ENCODE results near the gene RMND5A.

The RMND5A gene

GRCh38 chr2:86807133-86807467, 87.0 kb downstream of the RMND5A start:
- Histone ChIP-seq H3K36me3 (ENCODE audit: control insufficient read depth in 2 of 2, insufficient read depth in 1 of 2, low read length in 2 of 2) (no peaks in the 10 kb centered on the region), H3K9me3 (ENCODE audit: control insufficient read depth, insufficient read depth, low read depth, low read length) (no peaks in the 10 kb centered on the region), H3K4me1 (ENCODE audit: control insufficient read depth, insufficient read depth, low read length) (peaks cover 4% of the 10 kb centered on the region; the same call in 1 of the 2 replicates), H3K27ac (ENCODE audit: extremely low read depth, low read depth, low read length) (peak overlapping the region; percentile 80; the same call in 1 of the 2 replicates), H3K4me3 (ENCODE audit: low read depth, low read length) (peak overlapping the region; percentile 46)
- ChIA-PET POLR2A (interaction anchor here (1.4 kb wide), 1 partner anchor 366 kb away, joined by 3 read pairs; the partner anchor contains the start of gene KDM3A), CTCF (interaction anchor here (0.6 to 1.3 kb wide), 4 partner anchors 42 to 1293 kb away, joined by 4 to 7 read pairs (median 4); no protein-coding TSS in a partner anchor)
- TF ChIP-seq, protein P1, sequence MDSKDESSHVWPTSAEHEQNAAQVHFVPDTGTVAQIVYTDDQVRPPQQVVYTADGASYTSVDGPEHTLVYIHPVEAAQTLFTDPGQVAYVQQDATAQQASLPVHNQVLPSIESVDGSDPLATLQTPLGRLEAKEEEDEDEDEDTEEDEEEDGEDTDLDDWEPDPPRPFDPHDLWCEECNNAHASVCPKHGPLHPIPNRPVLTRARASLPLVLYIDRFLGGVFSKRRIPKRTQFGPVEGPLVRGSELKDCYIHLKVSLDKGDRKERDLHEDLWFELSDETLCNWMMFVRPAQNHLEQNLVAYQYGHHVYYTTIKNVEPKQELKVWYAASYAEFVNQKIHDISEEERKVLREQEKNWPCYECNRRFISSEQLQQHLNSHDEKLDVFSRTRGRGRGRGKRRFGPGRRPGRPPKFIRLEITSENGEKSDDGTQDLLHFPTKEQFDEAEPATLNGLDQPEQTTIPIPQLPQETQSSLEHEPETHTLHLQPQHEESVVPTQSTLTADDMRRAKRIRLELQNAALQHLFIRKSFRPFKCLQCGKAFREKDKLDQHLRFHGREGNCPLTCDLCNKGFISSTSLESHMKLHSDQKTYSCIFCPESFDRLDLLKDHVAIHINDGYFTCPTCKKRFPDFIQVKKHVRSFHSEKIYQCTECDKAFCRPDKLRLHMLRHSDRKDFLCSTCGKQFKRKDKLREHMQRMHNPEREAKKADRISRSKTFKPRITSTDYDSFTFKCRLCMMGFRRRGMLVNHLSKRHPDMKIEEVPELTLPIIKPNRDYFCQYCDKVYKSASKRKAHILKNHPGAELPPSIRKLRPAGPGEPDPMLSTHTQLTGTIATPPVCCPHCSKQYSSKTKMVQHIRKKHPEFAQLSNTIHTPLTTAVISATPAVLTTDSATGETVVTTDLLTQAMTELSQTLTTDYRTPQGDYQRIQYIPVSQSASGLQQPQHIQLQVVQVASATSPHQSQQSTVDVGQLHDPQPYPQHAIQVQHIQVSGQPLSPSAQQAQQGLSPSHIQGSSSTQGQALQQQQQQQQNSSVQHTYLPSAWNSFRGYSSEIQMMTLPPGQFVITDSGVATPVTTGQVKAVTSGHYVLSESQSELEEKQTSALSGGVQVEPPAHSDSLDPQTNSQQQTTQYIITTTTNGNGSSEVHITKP (tag by site-specific recombination; IDR thresholded peaks at IDR 0.05), result peak; percentile 85
- TF ChIP-seq KLF8 (tag by site-specific recombination; IDR thresholded peaks at IDR 0.05), result no peak

DNA sequence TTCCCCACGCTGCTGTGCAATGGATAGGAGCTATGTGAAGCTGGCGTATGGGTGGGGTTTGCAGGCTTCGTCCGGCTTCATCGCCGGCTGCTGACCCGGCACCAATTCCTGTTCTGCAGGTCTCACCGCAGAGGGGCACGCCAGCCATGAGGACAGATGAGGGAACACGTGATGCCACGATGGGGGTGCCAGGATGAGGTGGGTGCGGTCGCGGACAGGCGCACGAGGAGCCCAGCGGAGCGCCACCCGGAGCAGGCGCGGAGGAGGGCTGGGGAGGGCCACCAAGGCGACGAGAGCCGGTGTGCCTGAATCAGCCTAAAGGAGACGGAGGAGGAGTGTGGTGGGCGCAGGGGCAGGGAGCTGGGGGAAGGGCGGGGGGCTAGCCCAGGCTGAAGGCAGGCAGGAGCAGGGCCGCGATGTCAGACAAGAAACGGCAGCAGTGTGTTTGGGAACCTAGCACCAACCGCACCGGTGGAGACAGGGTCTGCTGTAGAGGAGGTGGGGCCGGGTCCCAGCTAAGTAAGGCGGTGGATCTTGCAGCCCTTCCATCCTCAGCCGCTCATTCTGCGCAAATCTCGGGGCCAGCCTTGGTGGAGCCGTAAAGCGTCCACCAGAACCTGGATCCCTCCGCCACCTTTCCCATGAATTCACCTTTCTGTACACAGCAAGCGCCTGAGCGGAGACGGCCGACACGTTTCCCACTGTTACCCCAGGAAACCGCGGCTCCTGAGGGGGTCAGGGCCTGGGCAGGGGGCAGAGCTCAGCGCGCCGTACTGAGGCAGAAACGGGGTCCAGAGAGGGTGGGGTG, 87.6 kb downstream of the RMND5A start:
- Histone ChIP-seq H3K27ac (ENCODE audit: extremely low read depth, low read depth, low read length) (peak overlapping the region; percentile 80), H3K9me3 (ENCODE audit: control insufficient read depth, insufficient read depth, low read depth, low read length) (no peaks in the 10 kb centered on the region)
- TF ChIP-seq ZBTB1 (tag by site-specific recombination; IDR thresholded peaks at IDR 0.05), result no peak
- TF ChIP-seq, protein P2, sequence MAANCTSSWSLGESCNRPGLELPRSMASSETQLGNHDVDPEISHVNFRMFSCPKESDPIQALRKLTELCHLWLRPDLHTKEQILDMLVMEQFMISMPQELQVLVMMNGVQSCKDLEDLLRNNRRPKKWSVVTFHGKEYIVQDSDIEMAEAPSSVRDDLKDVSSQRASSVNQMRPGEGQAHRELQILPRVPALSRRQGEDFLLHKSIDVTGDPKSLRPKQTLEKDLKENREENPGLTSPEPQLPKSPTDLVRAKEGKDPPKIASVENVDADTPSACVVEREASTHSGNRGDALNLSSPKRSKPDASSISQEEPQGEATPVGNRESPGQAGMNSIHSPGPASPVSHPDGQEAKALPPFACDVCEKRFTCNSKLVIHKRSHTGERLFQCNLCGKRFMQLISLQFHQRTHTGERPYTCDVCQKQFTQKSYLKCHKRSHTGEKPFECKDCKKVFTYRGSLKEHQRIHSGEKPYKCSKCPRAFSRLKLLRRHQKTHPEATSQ (tag by site-specific recombination; IDR thresholded peaks at IDR 0.05), result no peak
- TF ChIP-seq ZNF596 (tag by site-specific recombination; IDR thresholded peaks at IDR 0.05), result no peak
- no peak for TF ChIP-seq ZNF37A (tag by site-specific recombination; IDR thresholded peaks at IDR 0.05)
- TF ChIP-seq ZNF239 (tag by site-specific recombination; IDR thresholded peaks at IDR 0.05), result no peak
- TF ChIP-seq, protein P3, sequence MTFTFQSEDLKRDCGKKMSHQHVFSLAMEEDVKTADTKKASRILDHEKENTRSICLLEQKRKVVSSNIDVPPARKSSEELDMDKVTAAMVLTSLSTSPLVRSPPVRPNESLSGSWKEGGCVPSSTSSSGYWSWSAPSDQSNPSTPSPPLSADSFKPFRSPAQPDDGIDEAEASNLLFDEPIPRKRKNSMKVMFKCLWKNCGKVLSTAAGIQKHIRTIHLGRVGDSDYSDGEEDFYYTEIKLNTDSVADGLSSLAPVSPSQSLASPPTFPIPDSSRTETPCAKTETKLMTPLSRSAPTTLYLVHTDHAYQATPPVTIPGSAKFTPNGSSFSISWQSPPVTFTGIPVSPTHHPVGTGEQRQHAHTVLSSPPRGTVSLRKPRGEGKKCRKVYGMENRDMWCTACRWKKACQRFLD (tag by site-specific recombination; IDR thresholded peaks at IDR 0.05), result no peak
- TF ChIP-seq ZFHX2 (tag by site-specific recombination; conservative IDR thresholded peaks at IDR 0.05), result peak; percentile 73
- TF ChIP-seq ZNF558 (tag by site-specific recombination; IDR thresholded peaks at IDR 0.05), result no peak
- peak; percentile 65 for TF ChIP-seq KLF16 (tag by site-specific recombination; IDR thresholded peaks at IDR 0.05)
- TF ChIP-seq PRDM1 (tag by site-specific recombination; IDR thresholded peaks at IDR 0.05), result no peak
- no peak for TF ChIP-seq ZNF521 (tag by site-specific recombination; IDR thresholded peaks at IDR 0.05)
- no peak for TF ChIP-seq ZBTB44 (tag by site-specific recombination; IDR thresholded peaks at IDR 0.05)
- TF ChIP-seq ZNF404 (tag by site-specific recombination; IDR thresholded peaks at IDR 0.05), result no peak
- peak; percentile 17; the same call in 1 of the 2 replicates for TF ChIP-seq ZNF513 (tag by site-specific recombination; IDR thresholded peaks at IDR 0.05)
- TF ChIP-seq ZNF660 (tag by site-specific recombination; IDR thresholded peaks at IDR 0.05), result no peak
- TF ChIP-seq ZNF350 (tag by site-specific recombination; IDR thresholded peaks at IDR 0.05), result no peak
- TF ChIP-seq ZNF121 (tag by site-specific recombination; IDR thresholded peaks at IDR 0.05), result no peak
- TF ChIP-seq ZNF138 (tag by site-specific recombination; IDR thresholded peaks at IDR 0.05; ENCODE audit: borderline replicate concordance), result no peak
- TF ChIP-seq ZNF174 (tag by site-specific recombination; IDR thresholded peaks at IDR 0.05), result no peak
- TF ChIP-seq ZNF2 (tag by site-specific recombination; IDR thresholded peaks at IDR 0.05), result no peak
- TF ChIP-seq ZNF23 (tag by site-specific recombination; IDR thresholded peaks at IDR 0.05; ENCODE audit: borderline replicate concordance), result no peak
- TF ChIP-seq ZNF677 (tag by site-specific recombination; IDR thresholded peaks at IDR 0.05), result no peak
- TF ChIP-seq ZNF76 (tag by site-specific recombination; IDR thresholded peaks at IDR 0.05; ENCODE audit: borderline replicate concordance, low read depth), result peak; percentile 10; the same call in 1 of the 2 replicates

More for the DNA sequence above, 87.6 kb downstream of the RMND5A start:
- CTCF ChIA-PET, result interaction anchor here (0.6 to 1.4 kb wide), 6 partner anchors 43 to 1554 kb away, joined by 4 to 7 read pairs (median 4); no protein-coding TSS in a partner anchor
- POLR2A ChIA-PET, result interaction anchor here (0.6 to 1.4 kb wide), 2 partner anchors 15 to 367 kb away, joined by 3 read pairs; partner anchors contain the start of gene KDM3A
- Histone ChIP-seq H3K4me1 (ENCODE audit: control insufficient read depth, insufficient read depth, low read length) (peaks cover 4% of the 10 kb centered on the region; the same call in 1 of the 2 replicates), H3K4me3 (ENCODE audit: low read depth, low read length) (peak overlapping the region; percentile 46), H3K36me3 (ENCODE audit: control insufficient read depth in 2 of 2, insufficient read depth in 1 of 2, low read length in 2 of 2) (no peaks in the 10 kb centered on the region; a peak in 1 of 3 replicates)
